H9 (cell line): ENCODE results near the gene HAT1. TPM values are rescaled to one million over a fixed set of nuclear protein-coding genes. Genes with fewer than 3 reads are reported as not detected.

Experiments used
- DNase-seq: peaks from one replicate; pipeline ENCODE4 v3.0.0-alpha.2; 2017
- H2AFZ ChIP-seq: one replicate; pipeline ENCODE4 v1.6.1; 2013; ENCODE audit warnings: mild to moderate bottlenecking, low read length, control low read depth, moderate library complexity
- H2AK5ac ChIP-seq: 2 replicates; pipeline ENCODE4 v1.6.1; 2013; ENCODE audit warnings: low read length, control low read depth, mixed read lengths; ENCODE audit not compliant: insufficient read length
- H2BK120ac ChIP-seq: one replicate; pipeline ENCODE4 v1.6.1; 2013; ENCODE audit warnings: low read depth, mild to moderate bottlenecking, low read length, control low read depth, inconsistent platforms; ENCODE audit not compliant: poor library complexity, severe bottlenecking
- H2BK12ac ChIP-seq: 2 replicates; pipeline ENCODE4 v1.6.1; 2013; ENCODE audit warnings: low read length, control low read depth, mixed read lengths, low read depth; ENCODE audit not compliant: insufficient read length
- H2BK15ac ChIP-seq: 2 replicates; pipeline ENCODE4 v1.6.1; 2013; ENCODE audit warnings: low read depth, low read length, control low read depth
- H2BK20ac ChIP-seq: one replicate; pipeline ENCODE4 v1.6.1; 2013; ENCODE audit warnings: low read depth, mild to moderate bottlenecking, low read length, control low read depth, inconsistent platforms; ENCODE audit not compliant: poor library complexity, severe bottlenecking
- H2BK5ac ChIP-seq: 2 replicates; pipeline ENCODE4 v1.6.1; 2013; ENCODE audit warnings: low read length, control low read depth, mixed read lengths; ENCODE audit not compliant: insufficient read length
- H3K14ac ChIP-seq: 2 replicates; pipeline ENCODE4 v1.6.1; 2013; ENCODE audit warnings: low read length, control low read depth; ENCODE audit not compliant: insufficient read depth
- H3K18ac ChIP-seq: 2 replicates; pipeline ENCODE4 v1.6.1; 2013; ENCODE audit warnings: low read depth, mild to moderate bottlenecking, mixed read lengths, low read length, control low read depth; ENCODE audit not compliant: insufficient read length
- H3K23ac ChIP-seq: 2 replicates; pipeline ENCODE4 v1.6.1; 2013; ENCODE audit warnings: low read length, control low read depth, mixed read lengths, low read depth; ENCODE audit not compliant: insufficient read length
- H3K23me2 ChIP-seq: 2 replicates; pipeline ENCODE4 v1.6.1; 2013; ENCODE audit warnings: low read depth, mild to moderate bottlenecking, mixed read lengths, low read length, control low read depth; ENCODE audit not compliant: insufficient read length, poor library complexity, severe bottlenecking
- H3K27ac ChIP-seq: 2 replicates; pipeline ENCODE4 v1.5.1; 2013; ENCODE audit warnings: low read length, control low read depth, mixed read lengths, low read depth; ENCODE audit not compliant: insufficient read length
- H3K27me3 ChIP-seq: 2 replicates; pipeline ENCODE4 v1.6.1; 2013; ENCODE audit warnings: low read length, control low read depth, inconsistent platforms; ENCODE audit not compliant: insufficient read depth
- H3K4ac ChIP-seq: 2 replicates; pipeline ENCODE4 v1.6.1; 2013; ENCODE audit warnings: low read depth, mild to moderate bottlenecking, control low read depth, inconsistent platforms, low read length, moderate library complexity
- H3K4me1 ChIP-seq: 2 replicates; pipeline ENCODE4 v1.6.1; 2013; ENCODE audit warnings: low read length, control low read depth, inconsistent platforms; ENCODE audit not compliant: insufficient read depth
- H3K4me2 ChIP-seq: 2 replicates; pipeline ENCODE4 v1.6.1; 2013; ENCODE audit warnings: low read length, control low read depth, mixed read lengths; ENCODE audit not compliant: insufficient read length, insufficient read depth
- H3K56ac ChIP-seq: 2 replicates; pipeline ENCODE4 v1.6.1; 2013; ENCODE audit warnings: low read depth, mild to moderate bottlenecking, mixed read lengths, low read length, control low read depth; ENCODE audit not compliant: insufficient read length
- H3K79me1 ChIP-seq: 2 replicates; pipeline ENCODE4 v1.6.1; 2013; ENCODE audit warnings: low read depth, mild to moderate bottlenecking, moderate library complexity, low read length, control low read depth, inconsistent platforms; ENCODE audit not compliant: insufficient read depth, poor library complexity, severe bottlenecking
- H3K79me2 ChIP-seq: 2 replicates; pipeline ENCODE4 v1.6.1; 2013; ENCODE audit warnings: low read length, control low read depth, inconsistent platforms; ENCODE audit not compliant: insufficient read depth
- H3K9ac ChIP-seq: 2 replicates; pipeline ENCODE4 v1.6.1; 2013; ENCODE audit warnings: low read length, control low read depth, mixed read lengths; ENCODE audit not compliant: insufficient read length; ENCODE audit errors: extremely low read depth
- H3K9me3 ChIP-seq: one replicate; pipeline ENCODE4 v1.6.1; 2013; ENCODE audit warnings: low read depth, low read length, inconsistent platforms; ENCODE audit not compliant: control insufficient read depth
- H3T11ph ChIP-seq: one replicate; pipeline ENCODE4 v1.6.1; 2013; ENCODE audit warnings: mild to moderate bottlenecking, low read length, control low read depth, inconsistent platforms
- H4K20me1 ChIP-seq: one replicate; pipeline ENCODE4 v1.6.1; 2013; ENCODE audit not compliant: control insufficient read depth, insufficient read length, insufficient read depth
- H4K5ac ChIP-seq: 2 replicates; pipeline ENCODE4 v1.6.1; 2013; ENCODE audit warnings: low read depth, mild to moderate bottlenecking, mixed read lengths, low read length, control low read depth; ENCODE audit not compliant: insufficient read length
- H4K8ac ChIP-seq: replicated peaks from 2 replicates; pipeline ENCODE4 v1.6.1; 2013; ENCODE audit warnings: low read length, control low read depth, mixed read lengths, low read depth; ENCODE audit not compliant: insufficient read length
- H4K91ac ChIP-seq: 2 replicates; pipeline ENCODE4 v1.6.1; 2013; ENCODE audit warnings: low read depth, mild to moderate bottlenecking, moderate library complexity, mixed read lengths, low read length, control low read depth; ENCODE audit not compliant: insufficient read length
- H3K27ac Mint-ChIP-seq, 3 experiments: 2 replicates in 2 of 3; 3 replicates in 1 of 3; pipeline ENCODE4 v1.8.0; 2020 to 2021; ENCODE audit warnings: mixed read lengths in 3 of 3, mild to moderate bottlenecking in 1 of 3, moderate library complexity in 1 of 3
- H3K27me3 Mint-ChIP-seq: 2 replicates; pipeline ENCODE4 v1.8.0; 2021; ENCODE audit warnings: low read depth, mild to moderate bottlenecking, moderate library complexity, mixed read lengths
- H3K36me3 Mint-ChIP-seq, 3 experiments: 2 replicates in 2 of 3; 3 replicates in 1 of 3; pipeline ENCODE4 v1.8.0; 2020 to 2021; ENCODE audit warnings: low read depth in 3 of 3, mixed read lengths in 3 of 3; ENCODE audit not compliant: insufficient read depth in 1 of 3
- H3K4me1 Mint-ChIP-seq, 2 experiments: 2 replicates each; pipeline ENCODE4 v1.8.0; 2020; ENCODE audit warnings: mixed read lengths in 2 of 2
- H3K4me3 Mint-ChIP-seq, 2 experiments: 2 replicates in 1 of 2; 3 replicates in 1 of 2; pipeline ENCODE4 v1.8.0; 2020 to 2021; ENCODE audit warnings: mild to moderate bottlenecking in 2 of 2, mixed read lengths in 2 of 2, moderate library complexity in 1 of 2
- H3K9me3 Mint-ChIP-seq, 2 experiments: 2 replicates in 1 of 2; 3 replicates in 1 of 2; pipeline ENCODE4 v1.8.0; 2020; ENCODE audit warnings: mild to moderate bottlenecking in 2 of 2, mixed read lengths in 2 of 2, moderate library complexity in 1 of 2
- CTCF ChIP-seq: fragments of 200-600 bp; sonication (generic); conservative IDR thresholded peaks from 3 replicates; pipeline ENCODE4 v1.8.0; 2021; ENCODE audit warnings: antibody characterized with exemption, mild to moderate bottlenecking
- WGBS: extraction: QIAGEN DNeasy Blood & Tissue Kit; methylation state at CpG from one replicate; pipeline ENCODE4 v1.1.7; 2013; ENCODE audit warnings: missing lambda C conversion rate, low lambda C conversion rate, mixed read lengths; ENCODE audit not compliant: insufficient read length; ENCODE audit errors: extremely low coverage; 5-methylcytosine and 5-hydroxymethylcytosine counted together
- total RNA-seq: library from RNA; stranded (reverse); gene quantifications from 2 replicates; pipeline ENCODE4 v1.2.1, GENCODE V29; 2021

Gene HAT1
- total RNA-seq, 1 experiment from 2014 or later: 73.0 TPM

GRCh38 chr2:171958475-171958874 is 36.2 kb downstream of the HAT1 start:
- Mint-ChIP-seq H3K27me3 (no peaks in the 10 kb centered on the region), H3K4me1 (0 out of 4 replicates have a peak, but pooled peaks cover 0 to 3% of the 10 kb centered on the region in 2 experiments), H3K27ac (no peak overlapping the region), H3K36me3 (peaks cover 2 to 12% (median 8%) of the 10 kb centered on the region in 3 experiments; a peak in 4 of 7 replicates), H3K4me3 (no peak overlapping the region), H3K9me3 (no peaks in the 10 kb centered on the region)
- no peak overlapping the region for H4K91ac ChIP-seq
- H3K9me3 ChIP-seq: no peaks in the 10 kb centered on the region
- H2BK15ac ChIP-seq: no peak overlapping the region
- no peaks in the 10 kb centered on the region for H3K23me2 ChIP-seq
- no peak overlapping the region for H3K56ac ChIP-seq
- H3K23ac ChIP-seq: no peak overlapping the region
- H2BK120ac ChIP-seq: no peak overlapping the region
- no peak overlapping the region for H4K5ac ChIP-seq
- H2AK5ac ChIP-seq: no peak overlapping the region
- no peaks in the 10 kb centered on the region for H3K4me1 ChIP-seq
- no peak overlapping the region for H2BK12ac ChIP-seq
- H3K79me1 ChIP-seq: no peaks in the 10 kb centered on the region
- no peak for DNase-seq
- H2BK20ac ChIP-seq: no peak overlapping the region
- no peak overlapping the region for H3K18ac ChIP-seq
- no peak for TF ChIP-seq CTCF
- H2BK5ac ChIP-seq: no peak overlapping the region
- WGBS: no CpG with 5 or more reads among the region's 3 CpGs
- no peak overlapping the region for H3K27ac ChIP-seq
- no peaks in the 10 kb centered on the region for H4K20me1 ChIP-seq
- no peak overlapping the region for H2AFZ ChIP-seq
- H3K4me2 ChIP-seq: no peak overlapping the region
- H3K27me3 ChIP-seq: no peaks in the 10 kb centered on the region
- no peak overlapping the region for H3K4ac ChIP-seq
- no peak overlapping the region for H3K9ac ChIP-seq
- H3K14ac ChIP-seq: no peak overlapping the region
- H3T11ph ChIP-seq: no peak overlapping the region
- no peaks in the 10 kb centered on the region for H3K79me2 ChIP-seq
- H4K8ac ChIP-seq: no peak overlapping the region
